GM12892 (cell line): Measurements from ENCODE around the gene DOCK1.

Experiments
- POLR2A ChIP-seq: IDR thresholded peaks from 2 replicates; pipeline ENCODE4 v1.6.1; 2011; ENCODE audit warnings: low read depth, low read length, control low read depth
- POLR2AphosphoS5 ChIP-seq: IDR thresholded peaks from 2 replicates; pipeline ENCODE4 v1.6.1; 2011; ENCODE audit warnings: low read depth, low read length, control low read depth

DNA sequence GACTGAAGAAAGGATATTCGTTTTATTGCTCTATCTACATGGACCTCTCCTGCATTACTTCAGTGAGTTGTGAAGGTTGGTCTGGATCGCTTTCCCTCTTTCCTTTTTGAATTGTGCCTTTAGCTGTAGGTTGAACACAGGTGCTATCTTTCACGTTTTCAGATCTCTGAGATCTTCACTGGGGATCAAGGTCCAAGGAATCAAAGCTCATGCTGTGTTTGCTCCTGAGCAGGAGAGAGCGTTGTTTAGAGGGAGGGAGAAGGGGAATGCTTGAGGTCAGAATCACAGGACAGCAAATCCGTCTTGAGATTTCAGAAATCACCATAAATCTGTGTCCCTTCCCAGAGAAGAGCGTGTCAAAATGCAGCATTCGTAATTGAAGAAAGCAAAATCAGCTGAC, 186.1 kb downstream of the DOCK1 start:
- no peak for TF ChIP-seq POLR2AphosphoS5
- TF ChIP-seq POLR2A, result no peak
